GM19240 (cell line): Measurements from ENCODE around the gene LMF2.

ENCODE experiments used
- DNase-seq: peaks from one replicate; pipeline ENCODE4 v3.0.0; 2011; ENCODE audit warnings: low spot score; ENCODE audit not compliant: insufficient read length

Gene LMF2

DNA sequence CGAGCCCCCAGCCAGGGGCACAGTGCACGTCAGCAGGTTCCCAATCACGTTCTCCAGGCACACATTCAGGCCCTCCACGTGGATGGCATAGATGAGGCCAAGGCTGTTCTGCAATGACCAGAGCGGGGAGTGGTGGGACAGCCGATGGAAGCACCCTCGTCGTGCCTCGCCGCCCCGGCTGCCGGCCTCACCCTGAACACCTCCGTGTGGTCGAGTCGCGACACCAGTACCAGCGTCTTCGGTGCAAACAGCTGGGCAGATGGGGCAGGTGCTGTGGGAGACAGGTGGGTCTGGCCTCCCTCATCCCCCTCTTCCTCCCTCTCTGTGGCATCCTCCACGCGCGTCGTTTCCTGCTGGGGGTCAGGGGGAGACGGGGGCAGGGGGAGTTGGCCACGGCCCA, 40.2 kb downstream of the LMF2 start:
- no peak for DNase-seq

DNA sequence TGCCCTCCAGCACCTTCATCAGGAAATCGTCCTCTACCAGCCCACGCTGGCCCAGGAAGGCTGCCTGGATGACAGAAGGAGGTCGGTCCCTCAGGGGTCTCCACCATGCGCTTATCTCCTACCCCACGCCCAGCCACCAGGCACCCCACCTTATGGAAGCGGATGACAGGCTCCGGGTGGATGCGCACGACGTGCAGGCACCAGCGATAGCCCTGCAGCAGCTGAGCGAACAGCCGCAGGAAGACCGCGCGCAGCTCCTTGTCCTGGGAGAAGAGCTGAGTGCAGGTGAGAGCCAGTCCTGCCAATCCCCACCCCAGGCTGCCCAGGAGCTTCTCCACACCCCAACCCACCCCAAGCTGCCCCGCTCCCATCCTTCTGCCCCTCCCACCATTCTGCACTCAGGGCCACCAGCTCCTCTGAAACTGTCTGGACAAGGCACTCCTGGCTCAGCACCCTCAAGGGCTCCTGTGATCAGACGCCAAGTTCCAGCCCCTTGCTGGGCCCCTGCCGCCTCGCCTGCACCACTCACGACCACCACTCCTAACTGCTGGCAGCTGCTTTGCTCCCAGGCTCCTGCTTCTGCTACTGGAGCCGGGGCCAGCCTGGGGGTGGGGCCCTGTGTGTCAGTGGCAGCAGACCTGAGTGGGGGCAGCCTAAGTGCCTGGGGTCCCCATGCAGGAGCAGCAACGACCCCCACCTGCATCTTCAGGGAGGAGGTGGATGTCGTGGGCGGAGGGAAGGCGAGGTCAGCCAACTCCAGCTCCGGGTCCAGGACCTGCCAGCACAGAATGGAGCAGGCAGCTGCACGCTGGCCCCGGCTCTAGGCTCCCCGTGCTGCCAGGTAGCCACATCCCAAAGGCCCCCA, 42.2 kb downstream of the LMF2 start:
- no peak for DNase-seq

DNA sequence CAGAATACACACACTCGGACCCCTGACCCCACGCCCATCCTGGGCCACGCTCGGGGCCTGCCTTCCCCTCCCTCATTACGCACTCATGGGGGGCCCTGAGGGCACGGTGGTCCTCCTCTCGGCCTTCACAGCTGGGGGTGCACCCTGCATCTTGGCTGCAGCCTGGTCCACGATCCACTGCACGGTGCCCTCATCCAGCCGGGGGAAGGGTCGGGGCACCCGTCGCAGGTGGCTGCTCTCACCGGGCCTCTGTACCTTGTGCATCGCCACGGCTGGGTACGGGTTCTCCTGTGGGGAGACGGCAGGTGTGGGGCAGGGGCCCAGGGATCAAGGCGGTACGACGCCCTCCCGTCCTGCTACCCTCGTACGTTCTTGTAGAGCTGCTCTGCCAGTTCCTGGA, 43.1 kb downstream of the LMF2 start:
- no peak for DNase-seq

DNA sequence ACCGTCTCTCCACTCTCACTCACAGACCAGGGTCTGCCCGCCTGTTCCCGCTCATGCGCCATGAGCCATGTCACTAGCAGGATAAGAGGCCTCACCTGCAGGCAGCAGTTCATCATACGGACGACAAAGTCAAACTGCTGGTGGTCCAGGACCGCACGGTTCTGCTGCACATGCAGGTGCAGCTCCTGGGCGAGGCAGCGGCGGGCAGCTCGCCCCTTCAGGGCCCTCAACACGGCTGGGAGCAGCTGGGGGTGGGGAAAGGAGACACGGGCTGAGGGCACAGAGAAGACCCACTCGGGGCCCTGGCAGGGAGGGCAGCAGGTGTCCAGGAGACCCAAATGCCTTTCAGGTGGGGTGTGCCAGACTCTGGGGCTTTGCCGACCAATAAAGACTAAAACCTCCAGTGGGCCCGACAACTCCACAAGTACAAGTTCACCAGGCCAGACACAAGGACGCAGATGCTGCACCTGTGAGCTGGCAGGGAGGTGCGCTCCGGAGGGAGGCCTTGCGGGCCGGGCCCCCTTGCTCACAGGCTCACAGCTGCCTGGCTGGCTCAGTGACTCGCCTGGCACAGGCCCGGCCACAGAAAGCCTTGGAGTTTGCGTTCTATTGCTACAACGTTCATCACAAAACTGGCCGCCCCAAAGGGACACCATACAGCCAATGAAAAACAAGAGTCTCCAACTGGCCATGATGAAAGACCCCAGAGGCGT, 44.2 kb downstream of the LMF2 start:
- DNase-seq: no peak

DNA sequence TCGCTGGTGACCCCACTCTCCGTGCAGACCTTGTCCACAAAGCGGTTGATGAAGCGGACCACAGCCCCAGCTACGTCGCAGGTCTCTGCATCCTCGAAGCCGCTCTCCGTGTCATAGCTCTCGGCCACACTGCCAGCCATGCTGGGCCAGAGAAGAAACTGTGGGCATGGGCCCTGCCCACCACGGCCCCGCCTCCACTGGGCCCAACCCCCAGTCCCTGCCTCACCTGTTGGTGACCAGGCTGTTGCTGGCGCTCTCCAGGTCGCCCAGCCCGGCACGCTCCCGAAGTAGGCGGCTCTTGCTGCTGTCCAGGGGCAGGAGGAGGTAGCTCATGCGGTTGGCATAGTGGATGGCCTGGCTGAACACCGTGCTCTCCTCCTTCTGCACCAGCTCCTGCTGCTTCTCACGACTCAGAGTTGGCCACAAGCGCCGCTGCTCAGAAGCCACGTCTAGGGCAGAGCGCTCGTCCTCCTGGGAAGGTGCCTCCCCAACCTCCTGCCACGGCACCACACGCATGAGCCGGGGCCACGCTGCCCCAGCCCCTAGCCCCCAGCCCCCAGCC, 45.4 kb downstream of the LMF2 start:
- DNase-seq: no peak

DNA sequence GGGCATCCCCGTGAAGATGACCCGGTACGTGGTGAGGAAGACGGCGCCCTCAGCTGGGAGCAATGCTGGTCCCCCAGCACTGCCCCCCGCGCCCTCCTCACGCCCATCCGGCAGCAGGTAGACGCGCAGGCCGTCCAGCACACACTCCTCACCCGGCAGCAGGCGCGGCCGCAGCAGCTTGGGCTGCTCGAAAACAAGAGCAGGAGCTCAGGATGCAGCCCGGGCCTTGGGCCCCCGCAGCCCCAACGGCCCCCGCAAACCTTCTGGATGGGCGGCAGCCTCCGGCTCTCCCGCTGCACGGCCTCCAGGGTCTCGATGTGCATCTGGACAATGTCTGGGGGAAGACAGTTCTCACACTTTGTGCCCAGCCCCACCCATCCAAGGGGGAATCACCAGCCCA, 46.0 kb downstream of the LMF2 start:
- no peak for DNase-seq

DNA sequence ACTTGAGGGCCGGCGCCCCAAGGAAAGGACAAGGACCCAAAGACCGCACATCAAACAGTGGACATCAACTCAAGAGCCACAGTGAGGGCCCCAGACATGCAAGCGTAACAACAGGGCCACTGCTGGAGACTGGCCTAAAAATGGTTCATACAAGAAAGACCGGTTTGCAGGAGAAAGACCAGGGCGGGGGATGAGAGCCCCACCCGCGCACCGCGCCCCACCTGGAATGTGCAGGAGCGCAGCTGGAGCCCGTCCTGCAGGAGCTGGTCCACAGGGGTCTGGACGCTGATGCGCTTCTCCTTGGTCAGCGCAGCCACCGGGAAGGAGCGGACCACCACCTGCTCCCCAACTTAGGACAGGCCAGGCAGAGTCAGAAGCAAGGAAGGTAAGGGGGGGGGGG, 46.6 kb downstream of the LMF2 start:
- DNase-seq: no peak

DNA sequence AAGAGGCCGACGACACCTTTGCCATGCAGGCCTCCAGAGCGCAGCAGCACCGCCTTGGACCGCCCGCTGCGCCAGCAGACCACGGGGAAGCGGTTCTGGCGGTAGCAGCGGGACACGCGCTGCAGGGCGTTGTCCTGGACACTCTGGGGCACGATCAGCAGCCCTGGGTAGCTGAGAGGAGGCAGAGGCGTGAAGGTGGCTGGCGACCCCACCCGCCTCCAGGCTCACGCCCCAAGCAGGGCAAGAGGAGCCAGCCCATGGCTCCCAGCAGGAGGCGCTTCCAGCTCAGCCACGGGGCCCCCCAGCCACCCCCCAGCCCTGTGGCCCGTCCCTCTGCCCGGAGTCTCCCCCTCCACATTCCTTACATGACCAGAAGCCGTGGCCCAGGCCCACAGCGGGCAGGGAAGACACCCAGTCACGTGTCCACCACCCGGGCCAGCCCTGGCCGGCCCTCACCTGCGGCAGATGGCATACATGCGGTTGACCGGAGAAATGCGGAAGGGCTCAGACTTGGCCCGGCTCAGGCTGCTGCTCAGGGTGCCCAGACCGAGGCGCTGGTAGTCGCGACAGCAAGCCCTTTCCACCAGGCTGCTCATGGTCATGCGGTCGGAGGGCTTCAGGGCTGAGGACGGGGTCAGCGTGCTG, 47.9 kb downstream of the LMF2 start:
- no peak for DNase-seq

DNA sequence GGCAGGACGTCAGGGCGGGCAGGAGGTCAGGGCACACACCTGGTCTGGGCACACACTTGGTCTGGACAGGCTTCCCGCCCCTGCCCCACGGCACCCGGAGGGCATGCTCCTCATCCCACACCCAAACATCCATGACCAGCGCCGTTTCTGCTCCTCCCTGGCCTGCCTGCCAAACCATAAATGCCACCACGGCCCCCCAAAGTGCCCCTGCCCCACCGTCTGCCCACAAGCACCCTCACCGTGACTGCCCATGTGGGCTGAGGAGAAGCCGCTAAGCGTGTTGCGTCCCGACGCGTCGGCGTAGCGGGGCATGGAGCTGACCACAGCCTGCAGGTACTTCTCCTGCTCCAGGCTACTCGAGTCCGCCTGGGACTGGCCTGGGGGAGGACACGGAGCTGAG, 48.5 kb downstream of the LMF2 start:
- DNase-seq: no peak

DNA sequence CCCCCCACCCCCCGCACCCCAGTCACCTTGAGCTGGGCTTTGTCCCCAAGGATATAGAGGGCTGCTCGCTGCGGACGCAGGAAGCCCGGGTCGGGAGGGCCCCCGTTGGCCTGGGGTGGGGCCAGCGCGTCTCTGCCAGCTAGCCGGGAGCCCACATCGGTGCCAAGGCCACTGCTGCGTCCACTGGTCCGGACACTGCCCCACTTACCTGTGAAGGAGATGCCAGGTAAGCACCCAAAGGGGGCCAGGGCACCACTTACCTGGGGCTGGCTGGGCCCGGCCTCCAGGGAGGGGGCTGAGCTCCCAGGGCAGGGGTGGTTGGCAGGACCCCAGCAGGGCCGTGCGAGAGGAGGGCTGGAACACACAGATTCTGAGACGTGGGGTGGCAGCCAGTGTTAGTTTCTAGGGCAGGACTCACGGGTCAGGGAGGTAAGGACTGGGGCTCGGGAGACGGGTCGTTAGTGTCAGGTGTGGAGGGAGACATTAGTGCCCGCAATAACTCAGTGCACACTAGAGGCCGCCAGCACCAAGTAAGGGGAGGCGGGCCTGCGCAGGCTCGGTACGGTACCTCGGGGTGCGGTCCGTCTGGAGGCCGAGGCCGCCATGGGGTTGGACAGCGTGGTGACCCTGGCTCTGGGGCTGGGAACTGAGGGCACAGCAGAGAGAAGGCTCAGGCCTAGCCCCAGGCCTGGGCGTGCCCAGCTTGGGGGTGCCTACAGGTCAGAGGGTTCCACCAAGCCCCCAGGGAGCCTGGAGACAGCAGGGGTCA, 50.9 kb downstream of the LMF2 start:
- no peak for DNase-seq

DNA sequence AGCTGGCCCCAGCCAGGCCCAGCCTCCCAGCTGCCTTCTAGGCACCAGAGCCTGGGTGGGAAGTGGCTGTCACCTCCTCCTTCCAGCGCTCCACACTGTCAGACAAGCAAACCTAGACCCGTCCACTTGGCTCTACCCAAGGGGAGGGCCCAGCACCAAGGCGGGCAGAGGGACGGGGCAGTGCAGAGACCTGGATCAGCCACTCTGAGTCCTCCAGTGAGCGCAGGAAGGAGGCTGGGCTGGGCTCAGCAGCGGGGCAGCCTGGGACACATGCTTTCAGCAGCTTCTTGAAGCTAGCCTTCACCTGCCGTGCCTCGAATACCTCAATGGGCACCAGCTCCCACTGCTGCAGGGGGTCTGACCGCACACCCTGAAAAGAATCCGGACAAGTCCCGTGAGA, 51.5 kb downstream of the LMF2 start:
- no peak for DNase-seq

DNA sequence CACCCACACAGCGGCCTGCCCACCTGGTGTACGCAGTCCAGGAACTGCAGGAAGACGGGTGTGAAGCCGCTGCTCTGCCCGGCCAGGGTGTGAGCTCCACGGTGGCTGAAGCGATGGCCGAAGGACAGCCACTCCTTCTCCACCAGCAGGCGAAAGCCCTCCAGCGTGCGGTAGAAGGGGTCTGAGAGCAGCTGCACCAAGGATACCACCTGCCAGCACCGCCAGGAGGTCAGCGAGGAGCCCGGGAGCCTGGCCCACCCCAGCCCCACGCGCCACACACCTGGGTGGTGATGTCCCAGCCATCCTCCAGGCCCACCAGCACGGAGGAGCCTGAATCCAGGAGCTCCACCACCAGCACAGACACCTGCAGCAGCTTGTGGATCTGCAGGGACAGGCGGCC, 52.3 kb downstream of the LMF2 start:
- no peak for DNase-seq

DNA sequence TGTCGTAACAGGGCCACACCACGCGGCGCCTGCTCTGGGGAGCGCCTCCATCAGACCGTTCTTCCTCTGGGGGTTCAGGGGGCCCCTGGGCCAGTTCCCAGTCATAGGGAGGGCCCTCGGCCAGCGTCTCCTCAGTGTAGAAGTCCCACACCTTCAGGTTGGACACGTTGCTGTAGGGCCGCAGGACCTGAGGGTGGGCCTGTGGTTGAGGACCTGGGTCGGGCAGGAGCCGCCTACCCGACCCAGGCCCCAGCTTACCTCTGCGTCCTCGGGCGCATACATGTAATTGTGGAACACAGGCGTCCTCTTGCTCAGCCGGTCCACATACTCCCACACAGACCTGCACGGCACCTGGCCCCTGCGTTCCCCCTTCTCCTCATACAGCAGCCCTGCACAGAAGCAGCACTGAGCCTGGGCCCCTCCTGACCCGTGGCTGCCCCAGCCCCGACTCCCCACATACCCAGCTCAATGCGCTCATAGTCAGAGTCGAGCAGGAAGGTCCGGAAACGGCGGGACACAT, 52.9 kb downstream of the LMF2 start:
- DNase-seq: no peak
